Stimulated activated CD8-positive, alpha-beta memory T cell treated with anti-CD3 and anti-CD28 coated beads, Interleukin-4, amount 100 ng/mL, for 4 hours (primary cell): ENCODE measurements around the gene TMOD1.
"Not testable (repeated sequence)": the region's sequence is repeated elsewhere in the genome, so short reads cannot be mapped to it uniquely, and the experiment has no call there.

ENCODE experiments used
- DNase-seq, 2 donors: peaks; one replicate each; pipeline ENCODE4 v3.0.0-alpha.2; 2020; ENCODE audit warnings: low read depth in 2 of 2, low spot score in 1 of 2

The TMOD1 gene

GRCh38 chr9:97501177-97501971, at the start of gene TMOD1:
TMOD1 (plus strand) TSS chr9:97501666; CDS start chr9:97524189, 22,523 bp downstream.
- DNase-seq = no peak

DNA sequence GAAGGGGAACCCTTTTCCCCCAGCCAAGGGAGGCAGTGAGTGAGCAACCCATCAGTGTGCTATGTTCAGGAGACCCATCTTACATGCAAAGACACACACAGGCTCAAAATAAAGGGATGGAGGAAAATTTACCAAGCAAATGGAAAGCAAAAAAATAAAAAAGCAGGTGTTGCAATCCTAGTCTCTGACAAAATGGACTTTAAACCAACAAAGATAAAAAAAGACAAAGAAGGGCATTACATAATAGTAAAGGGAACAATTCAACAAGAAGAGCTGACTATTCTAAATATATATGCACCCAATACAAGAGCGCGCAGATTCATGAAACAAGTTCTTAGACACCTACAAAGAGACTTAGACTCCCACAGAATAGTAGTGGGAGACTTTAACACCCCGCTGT, 47.9 kb upstream of the TMOD1 start:
- DNase-seq = not testable (repeated sequence)

DNA sequence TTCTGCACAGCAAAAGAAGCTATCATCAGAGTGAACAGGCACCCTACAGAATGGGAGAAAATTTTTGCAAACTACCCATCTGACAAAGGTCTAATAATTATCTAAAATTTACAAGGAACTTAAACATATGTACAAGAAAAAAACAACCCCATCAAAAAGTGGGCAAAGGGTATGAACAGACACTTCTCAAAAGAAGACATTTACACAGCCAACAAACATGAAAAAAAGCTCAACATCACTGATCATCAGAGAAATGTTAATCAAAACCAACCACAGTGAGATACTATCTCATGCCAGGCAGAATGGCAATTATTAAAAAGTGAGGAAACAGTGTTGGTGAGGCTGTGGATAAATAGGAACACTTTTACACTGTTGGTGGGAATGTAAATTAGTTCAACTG, 44.6 kb upstream of the TMOD1 start:
- not testable (repeated sequence) for DNase-seq

DNA sequence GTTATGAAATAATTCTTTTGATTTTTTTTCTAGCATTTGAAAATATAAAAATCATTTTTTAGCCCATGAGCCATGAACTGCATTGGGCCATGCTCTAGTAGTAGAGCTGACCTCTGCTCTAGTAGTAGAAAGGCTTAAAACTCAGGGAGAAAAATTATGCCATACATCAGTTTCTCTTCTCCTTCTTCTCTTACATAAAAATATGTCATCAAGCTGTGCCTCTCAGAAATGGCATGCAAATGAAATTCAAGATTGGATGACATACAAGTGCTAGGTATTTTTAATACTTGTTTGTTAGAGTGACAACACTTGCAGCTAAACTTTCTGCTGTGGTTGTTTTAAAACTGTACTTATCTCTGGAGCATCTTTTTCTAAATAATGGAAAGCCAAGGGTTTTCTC, 42.1 kb upstream of the TMOD1 start:
- no peak for DNase-seq

GRCh38 chr9:97462159-97462558, 39.3 kb upstream of the TMOD1 start:
- DNase-seq = no peak

GRCh38 chr9:97462914-97463313, 38.6 kb upstream of the TMOD1 start:
- DNase-seq = no peak

GRCh38 chr9:97468658-97469448, 32.6 kb upstream of the TMOD1 start:
- no peak for DNase-seq

GRCh38 chr9:97470076-97470475, 31.4 kb upstream of the TMOD1 start:
- no peak for DNase-seq

DNA sequence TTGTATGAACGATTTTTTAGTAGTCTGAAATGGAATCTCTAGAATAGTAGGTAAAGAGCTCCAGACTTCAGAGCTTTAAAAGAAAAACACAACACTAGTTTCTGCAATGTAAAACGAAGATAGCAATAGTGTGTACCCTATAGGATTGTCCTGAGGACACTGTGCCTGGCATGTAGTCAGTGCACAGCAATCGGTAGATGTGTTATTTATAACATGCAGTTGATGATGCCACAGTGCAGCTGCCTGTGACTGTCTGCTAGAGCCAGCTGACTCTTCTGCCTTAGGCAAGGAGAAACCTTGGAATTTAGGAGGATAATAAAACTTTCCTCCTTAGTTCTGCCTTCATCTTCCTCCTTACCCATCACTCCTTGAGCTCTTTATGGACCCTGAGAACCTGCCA, 27.7 kb upstream of the TMOD1 start:
- no peak for DNase-seq

- no peak for DNase-seq
Measured at GRCh38 chr9:97474372-97474925, 27.0 kb upstream of the TMOD1 start.

GRCh38 chr9:97475059-97475458, 26.4 kb upstream of the TMOD1 start:
- DNase-seq = no peak

- DNase-seq = no peak
Measured at GRCh38 chr9:97478301-97478981, 23.0 kb upstream of the TMOD1 start.

DNA sequence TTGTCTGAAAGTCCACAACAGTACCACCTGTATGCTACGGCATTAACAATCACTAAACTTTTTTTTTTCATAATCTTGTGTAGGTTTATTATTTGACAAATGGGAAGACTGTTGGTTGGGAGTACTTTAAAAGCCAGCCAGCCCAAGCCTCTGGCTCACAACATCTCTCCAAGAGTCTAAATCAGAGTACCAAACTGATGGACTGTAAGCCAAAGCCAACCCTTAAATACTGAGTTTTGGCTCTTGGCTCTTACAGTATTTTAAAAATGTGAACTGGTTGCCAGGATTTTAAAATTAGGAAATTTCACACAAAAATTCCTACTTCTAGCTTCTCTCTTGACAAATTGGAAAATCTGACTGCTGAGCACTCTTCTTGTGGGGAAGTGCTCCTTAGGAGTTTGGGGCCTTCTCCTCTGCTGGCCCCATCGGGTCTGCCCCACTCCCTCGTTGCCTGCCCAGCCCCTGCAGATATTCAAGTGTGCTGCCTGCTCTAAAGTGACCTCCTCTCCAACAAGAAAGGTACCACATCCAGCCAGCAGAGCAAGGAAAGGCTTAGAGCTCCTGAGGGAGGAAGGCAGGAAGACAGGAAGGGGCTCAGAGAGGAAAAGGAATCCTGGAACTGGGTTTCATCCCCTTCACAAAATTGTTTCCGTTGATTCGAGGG, 21.8 kb upstream of the TMOD1 start:
- DNase-seq = no peak

DNA sequence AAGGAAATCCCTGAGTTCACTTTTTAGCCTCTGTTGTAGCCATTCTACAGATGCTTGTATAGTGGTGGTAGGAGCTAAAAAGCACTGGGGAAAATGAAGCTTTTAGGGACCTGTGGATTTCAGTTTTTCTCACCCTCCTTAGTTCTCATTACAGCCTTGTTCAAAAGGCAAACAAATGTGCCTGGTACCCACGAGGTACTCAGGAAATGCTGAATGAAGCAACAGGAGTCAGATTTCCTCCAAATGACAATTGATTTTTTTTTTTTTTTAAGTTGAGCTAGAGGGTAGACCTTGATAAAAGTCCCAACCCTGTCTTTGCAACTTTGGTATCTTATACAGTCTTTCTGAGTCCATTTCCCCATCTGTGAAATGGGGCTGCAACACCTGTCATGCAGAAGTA, 21.3 kb upstream of the TMOD1 start:
- no peak for DNase-seq

DNA sequence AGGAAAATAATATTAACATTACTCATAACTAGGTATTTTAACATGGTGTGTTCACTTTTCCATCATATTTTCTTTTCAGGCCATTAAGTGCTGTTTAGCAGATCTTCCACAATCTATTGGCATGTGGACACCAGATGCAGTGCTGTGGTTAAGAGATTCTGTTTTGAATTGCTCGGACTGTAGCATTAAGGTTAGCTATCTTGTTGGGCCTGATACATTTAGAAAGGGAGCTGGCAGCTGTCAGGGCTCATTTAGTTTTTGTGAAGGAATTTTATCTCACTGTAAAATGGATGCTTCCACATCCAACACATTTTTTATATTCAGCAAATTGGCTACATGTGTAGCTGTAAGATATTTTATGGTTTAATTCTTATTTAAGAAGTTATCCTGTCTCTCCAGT, 20.7 kb upstream of the TMOD1 start:
- DNase-seq = no peak

- no peak for DNase-seq
Measured at GRCh38 chr9:97484134-97484533, 17.3 kb upstream of the TMOD1 start.

GRCh38 chr9:97487107-97487506, 14.4 kb upstream of the TMOD1 start:
- DNase-seq = no peak

DNA sequence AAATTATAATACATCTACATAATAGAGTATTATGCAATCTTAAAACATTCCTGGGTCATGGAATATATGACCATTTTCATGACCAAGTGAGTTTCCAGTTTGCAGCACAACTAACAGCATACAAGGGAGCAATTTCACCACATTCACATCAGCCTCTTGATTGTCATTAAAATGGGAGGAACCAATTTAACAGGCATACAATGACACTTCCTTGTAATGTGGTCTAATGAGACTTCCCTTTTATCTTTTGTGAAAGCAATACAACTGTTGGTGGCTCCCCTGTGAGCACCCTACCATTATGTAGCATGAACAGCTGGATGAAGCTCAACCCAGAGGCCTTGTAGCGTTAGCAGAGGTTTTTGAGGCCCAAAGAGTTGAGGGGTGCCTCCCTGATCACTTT, 13.6 kb upstream of the TMOD1 start:
- DNase-seq = no peak

DNA sequence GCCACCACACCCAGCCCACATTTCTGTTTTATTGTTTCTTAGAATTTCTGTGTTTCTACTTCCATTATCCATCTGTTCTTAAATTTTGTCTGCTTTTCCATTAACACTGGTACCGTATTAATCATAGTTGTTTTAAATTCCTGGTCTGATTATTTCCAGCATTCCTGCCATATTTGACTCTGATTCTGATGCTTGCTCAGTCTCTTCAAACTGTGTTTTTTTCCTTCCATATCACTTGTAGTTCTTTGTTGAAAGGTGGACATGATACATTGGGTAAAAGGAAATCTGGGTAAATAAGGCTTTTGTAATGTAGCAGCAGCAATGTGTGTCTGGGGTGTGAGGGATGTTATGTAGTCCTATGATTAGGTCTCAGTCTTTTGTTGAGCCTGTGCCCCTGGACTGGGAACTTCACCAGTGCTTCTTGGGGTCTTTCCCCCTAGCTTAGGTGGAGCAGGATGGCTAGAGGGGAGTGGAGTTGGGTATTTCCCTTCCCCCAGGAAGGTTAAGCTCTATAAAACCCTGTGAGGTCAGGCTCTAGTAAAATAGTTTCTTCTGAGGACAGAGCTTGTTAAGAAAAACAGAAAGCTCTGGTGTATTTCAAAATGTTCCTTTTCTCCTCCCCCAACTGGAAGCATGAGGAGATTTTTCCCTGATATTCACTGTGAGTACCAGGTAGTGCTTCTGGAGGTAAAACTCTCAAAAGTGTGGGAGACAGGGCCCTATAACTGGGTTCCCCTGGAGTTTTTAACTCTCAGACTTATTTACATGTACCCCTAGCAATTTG, 10.1 kb upstream of the TMOD1 start:
- no peak for DNase-seq
